ENCODE results near the gene PLA2G6. TPM values are rescaled to one million over a fixed set of nuclear protein-coding genes. Genes with fewer than 3 reads are reported as not detected.
"Not testable (repeated sequence)": the region's sequence is repeated elsewhere in the genome, so short reads cannot be mapped to it uniquely, and the experiment has no call there.

PLA2G6 gene
- total and polyA plus RNA-seq, 3 donors from 2014 or later = 89.4 to 135 (median 122) TPM

DNA sequence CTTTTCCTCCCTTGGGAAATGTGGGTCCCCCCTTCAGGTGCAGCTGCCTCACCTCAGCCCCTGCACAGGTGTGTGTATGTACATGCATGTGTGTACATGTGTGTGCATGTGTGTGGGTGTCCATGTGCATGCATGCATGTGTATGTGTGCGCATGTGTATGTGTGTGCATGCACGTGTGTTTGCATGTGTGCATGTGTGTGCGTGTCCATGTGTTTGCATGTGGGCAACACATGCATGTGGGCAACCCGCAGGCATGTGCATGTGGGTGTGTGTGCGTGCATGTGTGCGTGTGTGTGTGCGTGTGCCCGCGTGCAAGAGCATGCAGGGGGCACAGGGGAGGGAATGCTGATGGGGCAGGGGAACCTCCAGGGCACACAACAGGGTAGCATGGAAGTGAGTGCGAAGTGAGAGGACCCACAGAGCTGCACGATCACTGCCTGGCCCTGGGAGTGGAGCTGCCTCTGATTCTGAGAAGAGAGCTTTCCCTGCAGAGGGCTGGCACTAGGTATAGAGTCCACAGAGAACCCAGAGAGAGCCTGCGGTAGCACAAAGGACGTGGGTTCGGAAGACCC lies 56.5 kb downstream of the PLA2G6 start:
- DNase-seq = no peak
- Histone ChIP-seq H3K27ac (no peak overlapping the region), H3K4me3 (no peak overlapping the region), H3K4me1 (no peaks in the 10 kb centered on the region), H3K27me3 (no peaks in the 10 kb centered on the region), H3K9me3 (no peaks in the 10 kb centered on the region), H3K36me3 (ENCODE audit: low read depth, missing control alignments) (no peaks in the 10 kb centered on the region)
- no peak for TF ChIP-seq POLR2A (IDR thresholded peaks at IDR 0.05)
- intact Hi-C loops (cut with DNase I; ENCODE audit: low total_unique reads) = no loop called here
- WGBS, 2 donors = 94% methylated on average over 12 to 14 of the region's 14 CpGs

DNA sequence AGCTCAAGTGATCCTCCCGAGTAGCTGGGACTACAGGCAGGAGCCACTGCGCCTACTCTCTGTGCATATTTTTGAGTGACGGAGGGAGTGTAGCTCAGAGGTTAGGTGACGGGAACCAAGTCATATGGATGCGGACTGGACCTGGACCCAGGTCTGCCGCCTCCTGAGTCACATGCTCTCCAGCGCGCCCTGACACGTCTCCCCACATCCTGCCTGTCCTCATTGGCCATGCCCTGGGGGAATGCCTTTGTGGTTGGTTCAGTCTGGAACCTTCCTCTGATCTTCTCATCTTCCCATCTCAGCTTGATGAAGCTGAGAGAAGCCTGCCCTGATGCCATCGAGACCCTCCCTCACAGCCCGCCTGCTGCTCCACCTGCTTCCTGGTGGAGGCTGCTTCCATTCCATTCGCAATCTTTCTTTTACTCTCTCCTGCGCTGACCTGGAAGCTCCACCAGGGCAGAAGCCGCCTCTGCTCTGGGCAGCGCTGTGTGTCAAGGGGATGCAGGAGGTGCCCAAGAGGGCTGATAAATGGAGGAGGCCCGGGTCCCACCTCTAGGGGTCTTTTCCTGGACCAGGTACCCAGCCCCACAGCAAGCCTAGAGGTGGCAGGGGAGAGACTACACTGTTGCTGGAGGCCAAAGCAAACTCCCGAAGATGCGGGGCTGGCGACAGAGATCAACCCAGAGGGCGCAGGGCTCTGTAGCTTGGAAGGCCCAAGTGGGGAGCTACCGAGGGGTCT lies 57.2 kb downstream of the PLA2G6 start:
- no peak for DNase-seq
- intact Hi-C loops (cut with DNase I; ENCODE audit: low total_unique reads) = no loop called here
- Histone ChIP-seq H3K27ac (no peak overlapping the region), H3K36me3 (ENCODE audit: low read depth, missing control alignments) (no peaks in the 10 kb centered on the region), H3K9me3 (no peaks in the 10 kb centered on the region), H3K4me3 (no peak overlapping the region), H3K4me1 (no peaks in the 10 kb centered on the region), H3K27me3 (no peaks in the 10 kb centered on the region)
- TF ChIP-seq, protein P1, sequence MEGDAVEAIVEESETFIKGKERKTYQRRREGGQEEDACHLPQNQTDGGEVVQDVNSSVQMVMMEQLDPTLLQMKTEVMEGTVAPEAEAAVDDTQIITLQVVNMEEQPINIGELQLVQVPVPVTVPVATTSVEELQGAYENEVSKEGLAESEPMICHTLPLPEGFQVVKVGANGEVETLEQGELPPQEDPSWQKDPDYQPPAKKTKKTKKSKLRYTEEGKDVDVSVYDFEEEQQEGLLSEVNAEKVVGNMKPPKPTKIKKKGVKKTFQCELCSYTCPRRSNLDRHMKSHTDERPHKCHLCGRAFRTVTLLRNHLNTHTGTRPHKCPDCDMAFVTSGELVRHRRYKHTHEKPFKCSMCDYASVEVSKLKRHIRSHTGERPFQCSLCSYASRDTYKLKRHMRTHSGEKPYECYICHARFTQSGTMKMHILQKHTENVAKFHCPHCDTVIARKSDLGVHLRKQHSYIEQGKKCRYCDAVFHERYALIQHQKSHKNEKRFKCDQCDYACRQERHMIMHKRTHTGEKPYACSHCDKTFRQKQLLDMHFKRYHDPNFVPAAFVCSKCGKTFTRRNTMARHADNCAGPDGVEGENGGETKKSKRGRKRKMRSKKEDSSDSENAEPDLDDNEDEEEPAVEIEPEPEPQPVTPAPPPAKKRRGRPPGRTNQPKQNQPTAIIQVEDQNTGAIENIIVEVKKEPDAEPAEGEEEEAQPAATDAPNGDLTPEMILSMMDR (IDR thresholded peaks at IDR 0.05) = peak in 1 of 3 experiments; percentile 12
- TF ChIP-seq POLR2A (IDR thresholded peaks at IDR 0.05) = no peak
- 91 to 95% methylated on average over 21 of the region's 21 CpGs for WGBS, 2 donors

DNA sequence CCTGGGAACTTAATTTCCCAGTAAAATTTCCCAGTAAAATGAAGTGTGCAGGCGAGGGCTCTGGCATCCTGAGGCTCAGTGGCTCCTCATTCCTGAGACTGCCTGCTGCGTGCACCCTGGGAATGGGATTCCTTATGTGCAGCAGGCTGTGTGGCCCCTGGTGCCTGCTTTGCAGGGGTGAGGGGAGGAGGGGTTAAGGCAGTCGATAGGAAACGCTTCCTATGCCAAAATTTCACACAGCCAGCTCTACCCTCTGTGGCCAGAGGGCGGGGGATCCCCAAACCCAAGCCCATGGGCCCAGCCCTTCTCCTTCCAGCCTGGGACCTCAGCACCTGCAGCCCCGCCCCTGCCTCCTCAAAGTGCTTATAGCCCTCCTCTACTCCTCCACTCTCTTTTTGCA lies 59.0 kb downstream of the PLA2G6 start:
- Histone ChIP-seq H3K27ac (no peak overlapping the region), H3K27me3 (no peaks in the 10 kb centered on the region), H3K9me3 (no peaks in the 10 kb centered on the region), H3K36me3 (ENCODE audit: low read depth, missing control alignments) (no peaks in the 10 kb centered on the region), H3K4me1 (no peaks in the 10 kb centered on the region), H3K4me3 (no peak overlapping the region)
- no peak for TF ChIP-seq POLR2A (IDR thresholded peaks at IDR 0.05)
- TF ChIP-seq, protein P1 (IDR thresholded peaks at IDR 0.05) = no peak
- 83 to 85% methylated on average over 1 to 6 of the region's 6 CpGs for WGBS, 2 donors
- no peak for DNase-seq
- intact Hi-C loops (cut with DNase I; ENCODE audit: low total_unique reads) = no loop called here

DNA sequence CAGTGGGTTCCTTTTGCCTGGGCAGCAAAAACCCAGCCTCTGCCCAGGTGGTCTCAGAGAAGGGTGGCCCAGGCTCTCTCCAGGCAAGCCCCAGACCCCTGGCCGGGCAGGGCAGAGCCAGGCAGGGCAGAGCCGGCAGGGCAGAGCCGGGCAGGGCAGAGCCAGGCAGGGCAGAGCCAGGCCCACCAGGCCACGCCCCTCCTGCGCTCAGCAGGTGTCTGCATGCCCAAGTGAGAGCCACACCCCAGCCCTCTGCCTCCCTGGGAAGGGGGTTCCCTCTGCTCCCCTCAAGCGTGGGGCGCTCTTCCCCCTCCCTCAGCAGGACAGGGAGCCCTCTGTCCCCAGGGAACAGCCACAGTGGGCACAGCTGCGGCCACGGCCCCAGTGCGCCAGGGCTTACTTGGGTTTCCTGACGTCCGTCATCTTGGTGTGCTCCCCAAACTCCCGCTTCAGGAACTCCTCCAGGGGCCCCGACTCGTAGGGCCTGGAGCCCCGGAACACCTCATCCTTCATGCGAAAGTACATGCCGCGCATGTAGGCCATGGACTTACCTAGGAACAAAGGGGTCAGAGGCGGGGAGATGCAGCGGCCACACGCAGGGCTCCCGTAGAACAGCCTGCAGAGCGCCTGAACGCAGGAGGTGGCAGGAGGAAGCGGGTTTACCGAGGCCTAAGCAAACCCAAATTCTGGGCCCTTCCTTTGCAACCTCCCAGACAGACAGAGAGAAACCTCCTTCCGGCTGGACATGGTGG lies 61.1 kb downstream of the PLA2G6 start:
- no peaks in the 10 kb centered on the region for H3K36me3 ChIP-seq (ENCODE audit: low read depth, missing control alignments)
- no peak overlapping the region for H3K27ac ChIP-seq
- WGBS, 2 donors = 91 to 96% methylated on average over 18 to 27 of the region's 28 CpGs
- TF ChIP-seq POLR2A (IDR thresholded peaks at IDR 0.05) = no peak
- TF ChIP-seq, protein P1 (IDR thresholded peaks at IDR 0.05) = no peak
- intact Hi-C loops (cut with DNase I; ENCODE audit: low total_unique reads) = no loop called here
- H3K9me3 ChIP-seq = no peaks in the 10 kb centered on the region
- no peak overlapping the region for H3K4me3 ChIP-seq
- no peaks in the 10 kb centered on the region for H3K27me3 ChIP-seq
- H3K4me1 ChIP-seq = no peaks in the 10 kb centered on the region
- no peak for DNase-seq

DNA sequence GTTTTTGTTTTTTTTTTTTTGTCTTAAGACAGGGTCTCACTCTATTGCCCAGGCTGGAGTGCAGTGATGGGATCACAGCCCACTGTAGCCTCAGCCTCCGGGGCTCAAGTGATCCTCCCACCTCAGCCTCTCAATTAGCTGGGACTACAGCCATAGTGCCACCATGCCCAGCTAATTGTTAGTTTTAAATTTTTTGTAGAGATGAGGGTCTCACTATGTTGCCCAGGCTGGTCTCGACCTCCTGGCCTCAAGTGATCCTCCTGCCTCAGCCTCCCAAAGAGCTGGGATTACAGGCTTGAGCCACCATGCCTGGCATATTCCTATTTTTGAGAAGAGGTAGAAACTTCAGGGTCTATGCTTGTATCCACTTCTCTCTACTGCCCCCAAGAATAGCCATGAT lies 62.9 kb downstream of the PLA2G6 start:
- DNase-seq; H3K4me1 ChIP-seq; H3K27me3 ChIP-seq; H3K4me3 ChIP-seq; H3K9me3 ChIP-seq; H3K27ac ChIP-seq; H3K36me3 ChIP-seq (ENCODE audit: low read depth, missing control alignments): not testable (repeated sequence)
- 88 to 98% methylated on average over 2 of the region's 2 CpGs for WGBS, 2 donors
- intact Hi-C loops (cut with DNase I; ENCODE audit: low total_unique reads) = loop anchor here (5.0 kb wide), 1 partner anchor 234 kb away; no protein-coding TSS in a partner anchor
